SK-N-SH (cell line): ENCODE measurements around the gene PTGIS. TPM values are rescaled to one million over a fixed set of nuclear protein-coding genes. Genes with fewer than 3 reads are reported as not detected.

Source experiments
- CTCF ChIA-PET: fragments of 300-600, 350-600 bp; formaldehyde crosslinking; extraction: SDS; loops from one replicate; lab custom pipeline; 2021; lab: Yijun Ruan, JAX
- POLR2A ChIA-PET: fragments of 350-600 bp; sonication (Branson Sonifier 250); formaldehyde crosslinking; extraction: SDS; loops from one replicate; lab custom pipeline; 2020; ENCODE audit warnings: antibody characterized with exemption, inconsistent platforms; lab: Yijun Ruan, JAX
- DNase-seq: peaks from one replicate; pipeline ENCODE4 v3.0.0; 2012
- H2AFZ ChIP-seq: fragments of 200-600 bp; sonication (generic); 2 replicates; pipeline ENCODE4 v1.8.1; 2016; ENCODE audit warnings: antibody characterized with exemption, mild to moderate bottlenecking, low read depth
- H3F3A ChIP-seq: fragments of 200-600 bp; sonication (generic); replicated peaks from 2 replicates; pipeline ENCODE3; 2016; ENCODE audit warnings: antibody characterized with exemption, mild to moderate bottlenecking; ENCODE audit not compliant: insufficient read depth
- H3K27ac ChIP-seq, 2 experiments: fragments of 200-500 bp in 1 of 2; fragments of 200-600 bp in 1 of 2; sonication (Bioruptor generic) in 1 of 2; sonication (generic), shearing (Covaris generic) in 1 of 2; 2 replicates each; pipeline versions ENCODE4 v1.5.1 to v1.6.1; 2014 to 2016; ENCODE audit warnings: low read depth in 2 of 2, inconsistent platforms in 1 of 2, low read length in 1 of 2, mild to moderate bottlenecking in 1 of 2, mixed read lengths in 1 of 2
- H3K27me3 ChIP-seq: fragments of 200-600 bp; sonication (generic), shearing (Covaris generic); 2 replicates; pipeline ENCODE4 v1.6.1; 2016; ENCODE audit warnings: mixed run types; ENCODE audit not compliant: insufficient read depth
- H3K36me3 ChIP-seq, 2 experiments: fragments of 200-500 bp in 1 of 2; fragments of 200-600 bp in 1 of 2; sonication (Bioruptor generic) in 1 of 2; sonication (generic) in 1 of 2; replicated peaks in 1 of 2; 2 replicates each; pipeline versions ENCODE3 to v1.5.1; 2014 to 2016; ENCODE audit warnings: low read length in 1 of 2, mild to moderate bottlenecking in 1 of 2; ENCODE audit not compliant: insufficient read depth in 2 of 2, control insufficient read depth in 1 of 2
- H3K4me1 ChIP-seq, 2 experiments: fragments of 200-500 bp in 1 of 2; fragments of 200-600 bp in 1 of 2; sonication (Bioruptor generic) in 1 of 2; sonication (generic), shearing (Covaris generic) in 1 of 2; 2 replicates each; pipeline versions ENCODE4 v1.5.1 to v1.6.1; 2014 to 2016; ENCODE audit warnings: low read depth in 1 of 2, low read length in 1 of 2, mixed run types in 1 of 2; ENCODE audit not compliant: insufficient read depth in 2 of 2, control insufficient read depth in 1 of 2
- H3K4me2 ChIP-seq: fragments of 200-600 bp; sonication (generic), shearing (Covaris generic); 2 replicates; pipeline ENCODE4 v1.6.1; 2017; ENCODE audit warnings: mixed run types
- H3K4me3 ChIP-seq, 2 experiments: fragments of 200-500 bp in 1 of 2; fragments of 200-600 bp in 1 of 2; sonication (Bioruptor generic) in 1 of 2; sonication (generic), shearing (Covaris generic) in 1 of 2; 2 replicates each; pipeline versions ENCODE4 v1.5.1 to v1.8.1; 2014 to 2016; ENCODE audit warnings: low read depth in 2 of 2, inconsistent platforms in 1 of 2, low read length in 1 of 2, mild to moderate bottlenecking in 1 of 2, mixed read lengths in 1 of 2, moderate library complexity in 1 of 2
- H3K79me2 ChIP-seq: fragments of 200-600 bp; sonication (generic); 2 replicates; pipeline ENCODE4 v1.8.1; 2017; ENCODE audit warnings: mild to moderate bottlenecking; ENCODE audit not compliant: insufficient read depth
- H3K9ac ChIP-seq: fragments of 200-600 bp; sonication (generic); 2 replicates; pipeline ENCODE4 v1.6.1; 2017; ENCODE audit warnings: mixed run types
- H3K9me2 ChIP-seq: fragments of 200-600 bp; sonication (generic); 2 replicates; pipeline ENCODE4 v1.6.1; 2017; ENCODE audit warnings: mixed run types
- H3K9me3 ChIP-seq: fragments of 200-600 bp; sonication (generic); 2 replicates; pipeline ENCODE4 v1.6.1; 2017; ENCODE audit warnings: mixed run types, mild to moderate bottlenecking, moderate library complexity
- H4K20me1 ChIP-seq: fragments of 200-600 bp; sonication (generic); 2 replicates; pipeline ENCODE4 v1.6.1; 2017; ENCODE audit warnings: mild to moderate bottlenecking, mixed run types; ENCODE audit not compliant: insufficient read depth
- ELF1 ChIP-seq: IDR thresholded peaks from 2 replicates; pipeline ENCODE4 v1.4.0; 2012
- EP300 ChIP-seq, 2 experiments: IDR thresholded peaks; 2 replicates each; pipeline versions ENCODE4 v1.4.0 to v1.6.1; 2012; ENCODE audit warnings: borderline replicate concordance in 1 of 2, low read depth in 1 of 2, low read length in 1 of 2
- EZH2phosphoT487 ChIP-seq: fragments of 200-600 bp; sonication (generic); IDR thresholded peaks from 2 replicates; pipeline ENCODE4 v1.6.1; 2017; ENCODE audit warnings: low read depth, mixed run types, mild to moderate bottlenecking, antibody characterized with exemption, moderate library complexity, borderline replicate concordance
- FOXJ3 ChIP-seq: sonication (generic); formaldehyde crosslinking; IDR thresholded peaks from 2 replicates; pipeline ENCODE4 v1.5.1; 2020; ENCODE audit warnings: mild to moderate bottlenecking, missing genetic modification reagents
- GATA2 ChIP-seq: sonication (generic); formaldehyde crosslinking; IDR thresholded peaks from 2 replicates; pipeline ENCODE4 v1.5.0; 2020; ENCODE audit warnings: mild to moderate bottlenecking, missing genetic modification reagents
- NFIC ChIP-seq: IDR thresholded peaks from 2 replicates; pipeline ENCODE4 v1.4.0; 2012; ENCODE audit warnings: borderline replicate concordance
- NRF1 ChIP-seq: IDR thresholded peaks from 2 replicates; pipeline ENCODE4 v1.6.1; 2012; ENCODE audit warnings: low read depth, mild to moderate bottlenecking, low read length
- POLR2AphosphoS5 ChIP-seq: IDR thresholded peaks from 2 replicates; pipeline ENCODE4 v1.6.1; 2012; ENCODE audit warnings: low read depth, low read length
- REST ChIP-seq: IDR thresholded peaks from 2 replicates; pipeline ENCODE4 v1.6.1; 2012; ENCODE audit warnings: mild to moderate bottlenecking, low read depth, low read length, moderate library complexity
- RXRA ChIP-seq: IDR thresholded peaks from 2 replicates; pipeline ENCODE4 v1.4.0; 2012; ENCODE audit warnings: low read depth, mild to moderate bottlenecking, borderline replicate concordance
- TAF1 ChIP-seq: IDR thresholded peaks from 2 replicates; pipeline ENCODE4 v1.6.1; 2012; ENCODE audit warnings: low read depth, mild to moderate bottlenecking, low read length, moderate library complexity, borderline replicate concordance
- TCF12 ChIP-seq: IDR thresholded peaks from 2 replicates; pipeline ENCODE4 v1.4.0; 2012
- TEAD4 ChIP-seq: IDR thresholded peaks from 2 replicates; pipeline ENCODE4 v1.4.0; 2012; ENCODE audit warnings: mild to moderate bottlenecking, borderline replicate concordance; ENCODE audit not compliant: insufficient read depth
- WGBS: methylation state at CpG from one replicate; pipeline ENCODE4 v1.1.6; 2017; ENCODE audit warnings: low lambda C conversion rate; 5-methylcytosine and 5-hydroxymethylcytosine counted together
- polyA plus RNA-seq, 3 experiments: library from polyadenylated mRNA; depleted of rRNA; stranded (reverse); fragments of >200 nt; gene quantifications; 2 replicates each; pipeline ENCODE4 v1.2.3, GENCODE V29; 2012
- TF ChIP-seq, protein P1 (sequence below): IDR thresholded peaks from 2 replicates; pipeline ENCODE4 v1.4.0; 2012; ENCODE audit warnings: low read depth, borderline replicate concordance
- TF ChIP-seq, protein P2 (sequence below): IDR thresholded peaks from 2 replicates; pipeline ENCODE4 v1.4.0; 2012; ENCODE audit warnings: low read depth, borderline replicate concordance

PTGIS gene
- polyA plus RNA-seq, 1 of the 3 experiments (the other 2 are of a cell fraction) = 1.0 TPM

DNA sequence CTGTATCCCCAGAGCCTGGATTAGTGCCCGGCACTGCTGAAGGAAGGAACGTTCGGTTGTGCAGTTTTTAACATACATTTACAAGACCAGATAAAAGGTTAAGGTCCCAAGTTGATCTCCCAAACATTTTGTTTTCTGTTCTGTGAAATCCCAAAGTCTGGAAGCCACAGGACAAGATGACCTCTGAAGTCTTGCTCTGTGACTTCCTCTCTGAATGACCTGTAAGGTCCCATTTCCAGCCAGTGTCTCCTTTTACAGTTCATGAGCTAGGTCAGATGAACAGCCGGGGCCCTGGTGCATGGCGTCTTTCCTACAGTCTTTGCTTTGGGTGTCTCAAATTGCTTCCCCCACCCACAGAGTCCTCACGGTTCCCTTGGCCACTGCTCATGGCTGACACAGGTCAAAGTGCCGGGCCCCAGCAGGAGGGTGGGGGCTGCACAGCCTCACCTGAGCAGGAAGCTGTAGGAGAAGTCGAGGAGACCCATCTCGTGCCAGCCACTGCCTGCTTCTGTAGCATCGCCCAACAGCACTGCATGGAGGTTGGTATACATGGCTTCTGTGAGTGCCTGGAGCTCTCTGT, 24.0 kb downstream of the PTGIS start:
- H3K9me2 ChIP-seq = no peaks in the 10 kb centered on the region
- H3K4me2 ChIP-seq = no peak overlapping the region
- DNase-seq = no peak
- no peaks in the 10 kb centered on the region for H3K4me1 ChIP-seq
- H2AFZ ChIP-seq = no peak overlapping the region
- no peaks in the 10 kb centered on the region for H3K79me2 ChIP-seq
- H3K4me3 ChIP-seq = no peak overlapping the region
- H4K20me1 ChIP-seq = no peaks in the 10 kb centered on the region
- CTCF ChIA-PET = interaction anchor here (0.7 to 20.0 kb wide), 11 partner anchors 9 to 345 kb away, joined by 3 to 556 read pairs (median 5); no protein-coding TSS in a partner anchor
- no peak overlapping the region for H3K27ac ChIP-seq
- TF ChIP-seq FOXJ3 (CRISPR knock-in tag) = no peak
- no peak for TF ChIP-seq EP300 (IDR thresholded peaks at IDR 0.05; ENCODE audit: borderline replicate concordance in 1 of 2, low read depth in 1 of 2, low read length in 1 of 2)
- no peak for TF ChIP-seq EZH2phosphoT487
- no peak for TF ChIP-seq TEAD4
- no peak for TF ChIP-seq NRF1
- no peak for TF ChIP-seq TAF1
- TF ChIP-seq RXRA = no peak
- no peak for TF ChIP-seq GATA2 (CRISPR knock-in tag)
- TF ChIP-seq, protein P1, sequence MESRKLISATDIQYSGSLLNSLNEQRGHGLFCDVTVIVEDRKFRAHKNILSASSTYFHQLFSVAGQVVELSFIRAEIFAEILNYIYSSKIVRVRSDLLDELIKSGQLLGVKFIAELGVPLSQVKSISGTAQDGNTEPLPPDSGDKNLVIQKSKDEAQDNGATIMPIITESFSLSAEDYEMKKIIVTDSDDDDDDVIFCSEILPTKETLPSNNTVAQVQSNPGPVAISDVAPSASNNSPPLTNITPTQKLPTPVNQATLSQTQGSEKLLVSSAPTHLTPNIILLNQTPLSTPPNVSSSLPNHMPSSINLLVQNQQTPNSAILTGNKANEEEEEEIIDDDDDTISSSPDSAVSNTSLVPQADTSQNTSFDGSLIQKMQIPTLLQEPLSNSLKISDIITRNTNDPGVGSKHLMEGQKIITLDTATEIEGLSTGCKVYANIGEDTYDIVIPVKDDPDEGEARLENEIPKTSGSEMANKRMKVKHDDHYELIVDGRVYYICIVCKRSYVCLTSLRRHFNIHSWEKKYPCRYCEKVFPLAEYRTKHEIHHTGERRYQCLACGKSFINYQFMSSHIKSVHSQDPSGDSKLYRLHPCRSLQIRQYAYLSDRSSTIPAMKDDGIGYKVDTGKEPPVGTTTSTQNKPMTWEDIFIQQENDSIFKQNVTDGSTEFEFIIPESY = no peak
- TF ChIP-seq NFIC = no peak
- TF ChIP-seq, protein P2, sequence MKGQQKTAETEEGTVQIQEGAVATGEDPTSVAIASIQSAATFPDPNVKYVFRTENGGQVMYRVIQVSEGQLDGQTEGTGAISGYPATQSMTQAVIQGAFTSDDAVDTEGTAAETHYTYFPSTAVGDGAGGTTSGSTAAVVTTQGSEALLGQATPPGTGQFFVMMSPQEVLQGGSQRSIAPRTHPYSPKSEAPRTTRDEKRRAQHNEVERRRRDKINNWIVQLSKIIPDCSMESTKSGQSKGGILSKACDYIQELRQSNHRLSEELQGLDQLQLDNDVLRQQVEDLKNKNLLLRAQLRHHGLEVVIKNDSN = no peak
- TF ChIP-seq ELF1 = no peak
- TF ChIP-seq TCF12 = no peak
- no peak for TF ChIP-seq POLR2AphosphoS5
- no peak for TF ChIP-seq REST
- TF ChIP-seq, all 33 proteins: peak for 0
- Histone ChIP-seq H3K9ac (no peak overlapping the region), H3F3A (no peaks in the 10 kb centered on the region), H3K36me3 (no peaks in the 10 kb centered on the region), H3K9me3 (no peaks in the 10 kb centered on the region), H3K27me3 (no peaks in the 10 kb centered on the region)
- POLR2A ChIA-PET = no interaction called here
- 76% methylated on average over 10 of the region's 10 CpGs for WGBS
